ENCODE measurements around the gene TLCD4.

TLCD4 gene

DNA sequence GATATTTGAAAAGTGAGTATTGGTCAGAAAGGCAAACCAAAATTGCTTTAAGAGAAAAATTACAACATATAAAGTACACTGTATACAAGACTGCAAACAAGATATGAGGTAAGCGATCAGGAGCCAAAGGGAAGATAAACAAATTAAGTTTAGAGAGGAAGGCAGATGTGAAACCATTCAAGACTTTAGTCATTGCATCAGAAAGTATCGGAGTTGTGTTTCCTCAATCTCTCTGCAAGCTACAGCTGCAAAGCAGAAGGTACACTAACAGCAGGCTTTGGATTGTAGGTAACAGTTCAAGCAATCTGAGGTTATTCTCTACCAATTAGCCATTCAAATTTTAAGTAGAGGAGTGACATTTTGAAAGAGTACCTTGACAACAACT is 21.3 kb upstream of the TLCD4 start:
- DNase-seq (ENCODE audit: low read depth), result no peak

DNA sequence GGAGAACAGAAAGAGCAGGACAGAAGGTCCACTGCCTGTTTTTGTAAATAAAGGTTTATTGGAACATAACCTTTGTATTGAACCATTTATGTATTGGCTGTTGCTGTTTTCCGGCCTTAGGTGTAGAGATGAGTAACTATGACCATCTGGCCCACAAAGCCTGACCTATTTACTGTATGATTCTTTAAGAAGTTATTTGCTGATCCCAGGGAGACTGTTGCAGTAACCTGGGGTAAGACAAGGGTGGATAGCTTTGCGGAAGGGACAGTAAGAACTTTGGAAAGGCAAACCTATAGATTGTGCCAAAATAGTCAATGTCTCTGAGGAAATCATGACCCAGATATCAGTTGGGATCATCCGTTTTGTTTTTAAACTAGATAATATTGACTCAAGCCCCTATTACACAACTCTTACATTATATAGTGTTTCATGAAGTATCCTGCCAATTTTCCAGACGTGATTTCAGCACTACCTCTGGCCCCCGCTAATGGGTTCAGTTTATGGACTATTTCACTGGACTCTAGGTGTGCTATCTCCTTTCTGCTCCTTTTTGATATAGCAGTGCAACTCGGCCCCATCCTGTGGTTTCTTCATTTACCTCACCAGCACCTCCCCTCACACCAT is 20.8 kb upstream of the TLCD4 start:
- no peak for DNase-seq (ENCODE audit: low read depth)

DNA sequence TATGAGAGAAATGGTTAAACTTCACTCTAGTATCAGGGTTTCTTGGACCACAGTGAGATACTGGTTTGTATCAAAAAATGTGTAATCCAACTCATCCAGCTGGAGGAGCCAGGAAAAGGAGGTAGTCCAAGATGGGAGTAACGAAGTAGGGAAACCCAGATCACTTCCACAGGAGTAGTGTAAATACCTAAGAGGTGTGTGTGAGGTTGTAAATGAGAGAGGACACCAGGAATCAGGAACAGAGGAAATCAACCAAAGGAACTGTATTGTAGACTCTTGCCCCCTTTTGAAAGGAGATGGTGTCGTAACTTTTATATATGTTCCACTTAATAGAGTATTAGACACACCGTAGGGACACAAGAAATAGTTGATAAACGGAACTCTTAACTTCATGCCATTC is 19.7 kb upstream of the TLCD4 start:
- DNase-seq (ENCODE audit: low read depth), result no peak

DNA sequence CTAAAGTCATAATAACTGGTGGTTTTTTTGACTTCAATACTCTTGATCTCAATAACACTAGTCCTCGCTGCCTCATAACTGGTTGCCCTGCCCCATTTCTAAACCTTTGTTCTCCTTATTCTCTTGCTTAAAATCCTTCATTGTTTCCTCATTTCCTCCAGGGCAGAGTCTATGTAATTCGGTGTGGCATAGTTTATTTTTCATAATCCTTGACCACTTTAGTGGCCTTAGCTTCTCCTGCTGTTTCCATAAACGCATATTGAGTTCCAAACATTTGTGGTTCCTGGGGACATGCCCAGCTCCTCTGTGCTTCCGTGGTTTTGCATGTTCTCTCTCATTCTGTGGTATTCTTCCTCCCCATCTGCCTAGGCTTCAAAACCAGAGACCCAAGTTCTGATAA is 19.0 kb upstream of the TLCD4 start:
- no peak for DNase-seq (ENCODE audit: low read depth)

DNA sequence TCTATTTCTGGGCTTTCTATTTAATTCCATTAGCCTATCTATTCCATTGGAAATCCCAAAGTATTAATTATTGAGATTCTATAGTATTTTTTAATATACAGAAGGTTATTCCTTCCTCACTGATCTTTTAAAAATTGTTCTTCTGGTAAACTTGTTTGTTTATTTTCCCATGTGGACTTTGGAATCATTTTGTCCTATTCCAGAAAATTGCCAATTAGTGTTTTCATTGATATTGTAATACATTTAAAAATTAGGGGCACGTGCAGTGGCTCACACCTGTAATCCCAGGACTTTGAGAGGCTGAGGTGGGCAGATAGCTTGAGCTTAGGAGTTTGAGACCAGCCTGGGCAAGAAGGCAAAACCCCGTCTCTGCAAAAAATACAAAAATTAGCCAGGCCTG is 8.4 kb upstream of the TLCD4 start:
- no peak for DNase-seq (ENCODE audit: low read depth)

DNA sequence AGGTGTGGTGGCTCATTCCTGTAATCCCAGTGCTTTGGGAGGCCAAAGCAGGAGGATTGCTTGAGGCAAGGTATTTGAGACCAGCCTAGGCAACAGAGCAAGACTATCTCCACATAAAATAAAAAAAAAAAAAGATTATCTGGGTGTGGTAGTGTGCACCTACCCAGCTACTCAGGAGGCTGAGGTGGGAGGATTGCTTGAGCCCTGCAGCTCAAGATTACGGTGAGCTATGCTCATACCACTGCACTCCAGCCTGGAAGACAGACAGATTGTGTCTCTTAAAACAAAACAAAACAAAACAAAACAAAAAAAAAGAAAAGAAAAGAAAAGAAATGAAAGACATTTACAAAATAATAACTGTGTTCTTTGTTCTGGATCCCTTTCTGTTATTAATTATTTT is 6.1 kb upstream of the TLCD4 start:
- DNase-seq (ENCODE audit: low read depth), result no peak

DNA sequence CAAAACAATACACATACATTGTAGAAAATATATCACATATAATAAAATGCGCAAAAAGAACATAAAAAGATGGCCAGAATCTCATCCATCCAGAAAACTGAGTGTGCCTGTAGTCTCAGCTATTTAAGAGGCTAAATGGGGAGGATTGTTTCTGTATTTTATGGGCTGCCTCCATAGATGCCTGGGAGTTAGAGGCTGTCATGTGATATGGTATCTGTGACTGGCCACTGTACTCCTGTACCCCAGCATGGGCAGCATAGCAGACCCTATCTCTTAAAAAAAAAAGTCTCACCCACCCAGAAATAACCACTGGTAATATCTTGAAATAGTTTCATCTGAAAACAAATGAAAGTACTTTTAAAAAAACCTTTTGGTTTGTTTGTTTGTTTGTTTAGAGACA is 3.5 kb upstream of the TLCD4 start:
- DNase-seq (ENCODE audit: low read depth), result no peak

DNA sequence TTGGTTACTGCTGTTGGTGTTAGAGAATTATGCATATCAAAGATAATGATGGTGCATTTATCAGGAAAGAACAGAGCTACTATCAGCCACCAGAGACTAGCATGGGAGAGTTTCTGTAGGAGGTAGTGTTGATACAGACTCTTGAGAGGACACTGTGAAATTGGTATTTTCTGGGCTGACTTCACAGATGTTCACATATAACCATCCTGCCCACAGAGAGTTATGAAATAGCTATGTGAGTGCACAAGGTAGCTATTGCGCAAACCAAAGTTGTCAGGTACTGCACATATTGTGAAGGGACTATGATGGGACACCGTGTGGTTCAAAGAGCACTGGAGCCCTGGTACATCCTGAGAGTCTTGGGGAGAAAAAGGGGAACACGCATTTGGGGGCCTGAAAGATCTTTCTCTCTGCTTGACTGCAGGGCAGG is 1.4 kb upstream of the TLCD4 start:
- DNase-seq (ENCODE audit: low read depth), result no peak

DNA sequence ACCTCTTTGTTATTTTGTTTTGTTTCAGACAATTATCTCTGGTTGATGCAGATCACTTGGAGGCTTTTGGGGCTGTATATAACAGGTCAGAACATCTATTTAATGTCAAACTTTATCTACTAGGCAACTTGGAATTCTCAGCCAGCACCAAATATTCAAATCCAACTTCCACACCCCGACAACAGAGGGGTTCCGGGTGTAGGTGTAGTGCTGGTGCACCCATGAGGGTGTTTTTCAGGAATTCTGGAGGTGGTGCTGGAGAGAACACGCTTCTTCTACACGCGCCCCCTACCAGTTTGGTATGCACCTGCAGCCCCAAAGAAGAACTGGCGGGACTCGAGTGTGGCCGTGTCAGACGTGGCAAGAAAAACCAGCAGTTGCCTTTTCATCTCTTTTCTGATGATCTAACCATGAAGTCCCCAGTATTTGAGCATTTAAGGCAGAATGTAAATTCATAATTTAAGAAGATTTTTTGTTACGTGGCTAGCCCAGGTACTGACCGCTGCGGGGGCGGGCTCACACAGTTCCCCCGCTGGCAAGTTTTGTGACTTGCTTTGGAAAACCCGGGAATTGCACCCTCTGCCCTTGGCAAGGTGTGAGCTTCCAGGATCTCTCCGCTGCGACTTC is 462 bp upstream of the TLCD4 start:
- DNase-seq (ENCODE audit: low read depth), result peak; percentile 30

DNA sequence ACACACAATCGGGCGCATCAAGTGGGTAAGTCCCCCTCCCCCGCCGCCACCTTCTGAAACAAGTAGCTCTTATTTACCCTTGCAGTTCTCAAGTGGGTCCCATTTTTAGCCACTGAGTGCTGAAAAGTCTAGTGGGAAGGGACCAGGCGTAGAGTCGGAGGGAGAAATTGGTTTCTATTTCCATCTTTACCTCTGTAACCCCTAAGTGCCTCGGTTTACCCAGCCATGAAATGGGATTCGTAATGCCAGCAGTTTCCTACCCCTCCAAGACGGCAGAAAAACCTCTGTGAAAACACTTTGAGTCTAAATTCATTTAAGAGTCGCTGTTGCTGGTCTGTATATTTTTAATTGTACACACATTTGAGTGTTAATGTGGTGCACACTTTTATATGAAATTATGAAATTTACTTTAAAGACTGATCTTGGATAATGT is 928 bp downstream of the TLCD4 start:
- DNase-seq (ENCODE audit: low read depth), result no peak

DNA sequence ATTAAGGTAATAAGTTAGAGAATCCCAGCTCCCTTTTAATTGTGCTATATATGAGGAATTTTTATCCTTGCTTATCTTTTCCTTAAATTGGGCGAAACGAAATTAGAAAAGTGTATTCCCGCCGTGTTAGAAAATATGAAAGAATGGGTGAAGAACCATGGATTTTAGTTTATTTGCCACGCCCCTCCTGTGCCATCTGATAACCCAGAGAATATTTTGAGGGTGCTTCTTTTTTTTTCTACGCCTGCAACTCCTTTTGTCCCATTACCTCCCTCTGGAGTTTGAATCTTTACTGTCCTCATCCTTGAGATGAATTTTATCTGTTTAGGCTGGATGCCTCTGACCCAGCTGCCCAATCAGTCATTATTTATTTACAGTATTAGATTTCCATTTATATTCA is 1.6 kb downstream of the TLCD4 start:
- no peak for DNase-seq (ENCODE audit: low read depth)

DNA sequence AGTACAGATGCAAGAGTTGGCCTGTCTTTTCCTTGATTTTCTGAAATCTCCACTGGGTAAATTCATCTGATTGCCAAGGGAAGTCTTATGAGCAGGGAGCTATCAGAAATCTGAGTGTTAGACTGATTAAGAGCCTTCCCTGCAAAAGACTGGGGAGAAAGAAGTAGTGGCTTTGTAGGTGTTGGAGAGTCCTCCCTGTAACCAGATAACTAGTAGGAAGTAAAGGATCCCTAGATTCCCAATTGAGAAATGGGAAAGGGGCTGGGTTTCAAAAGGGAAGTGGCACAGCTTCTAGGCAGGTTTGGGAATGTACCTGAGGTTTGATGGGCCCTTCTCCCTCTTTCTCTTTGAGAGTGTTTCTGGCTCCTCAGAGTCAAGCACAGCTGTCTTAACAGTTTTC is 2.1 kb downstream of the TLCD4 start:
- no peak for DNase-seq (ENCODE audit: low read depth)

DNA sequence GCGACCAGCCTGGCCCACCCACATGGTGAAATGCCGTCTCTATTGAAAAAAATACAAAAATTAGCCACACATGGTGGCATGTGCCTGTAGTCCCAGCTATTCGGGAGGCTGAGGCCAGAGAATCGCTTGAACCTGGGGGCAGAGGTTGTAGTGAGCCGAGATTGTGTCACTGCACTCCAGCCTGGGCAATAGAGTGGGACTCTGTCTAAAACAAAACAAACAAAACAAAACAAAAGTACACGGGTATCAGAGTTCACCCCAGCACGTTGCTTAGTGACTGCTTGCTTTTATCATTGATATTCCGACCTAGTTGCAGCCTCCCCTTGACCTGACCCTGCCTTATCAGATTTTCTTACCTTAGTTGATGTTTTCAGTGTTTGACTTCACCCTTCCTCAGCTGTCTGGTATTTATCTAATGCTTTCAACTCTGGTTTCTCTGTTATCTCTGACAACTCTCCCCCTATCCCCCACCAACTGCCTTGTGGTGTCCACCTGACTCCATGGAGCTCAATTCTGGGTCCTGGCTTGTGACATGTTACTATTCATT is 5.1 kb downstream of the TLCD4 start:
- DNase-seq (ENCODE audit: low read depth), result no peak

DNA sequence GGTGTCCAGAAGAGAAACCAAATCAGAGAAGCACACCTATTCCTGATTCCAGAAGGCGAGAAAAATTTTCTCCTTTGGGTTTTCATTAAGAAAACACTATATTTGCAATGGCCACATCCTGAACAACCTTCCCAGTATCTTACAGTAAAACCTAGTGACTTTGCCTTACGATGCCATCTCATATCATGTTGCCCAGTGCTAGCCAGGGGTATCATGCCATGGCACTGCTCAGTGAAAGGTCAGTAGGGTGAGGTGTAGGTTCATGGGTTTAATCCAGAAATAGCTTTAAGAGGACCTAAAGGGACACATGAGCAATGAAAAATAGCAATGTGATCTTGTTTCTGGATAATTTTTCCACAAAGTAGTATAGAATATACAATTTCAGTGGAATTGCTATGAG is 7.2 kb downstream of the TLCD4 start:
- DNase-seq (ENCODE audit: low read depth), result no peak

DNA sequence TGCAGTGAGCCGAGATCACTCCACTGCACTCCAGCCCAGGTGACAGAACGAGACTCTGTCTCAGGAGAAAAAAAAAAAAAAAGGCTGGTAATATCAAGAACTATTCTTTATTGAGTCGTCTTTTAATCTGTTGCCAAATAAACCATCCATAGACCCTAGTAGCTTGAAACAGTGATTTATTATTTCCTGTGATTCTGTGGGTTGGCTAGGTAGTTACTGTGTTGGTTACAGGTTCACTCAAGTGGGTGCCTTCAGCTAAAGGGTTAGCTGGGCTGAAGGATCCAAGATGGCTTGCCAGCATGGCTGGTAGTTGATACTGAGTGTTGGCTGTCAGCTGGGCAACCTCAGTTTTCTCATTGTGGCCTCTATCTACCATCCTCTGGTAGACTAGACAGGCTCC is 9.2 kb downstream of the TLCD4 start:
- DNase-seq (ENCODE audit: low read depth), result no peak

DNA sequence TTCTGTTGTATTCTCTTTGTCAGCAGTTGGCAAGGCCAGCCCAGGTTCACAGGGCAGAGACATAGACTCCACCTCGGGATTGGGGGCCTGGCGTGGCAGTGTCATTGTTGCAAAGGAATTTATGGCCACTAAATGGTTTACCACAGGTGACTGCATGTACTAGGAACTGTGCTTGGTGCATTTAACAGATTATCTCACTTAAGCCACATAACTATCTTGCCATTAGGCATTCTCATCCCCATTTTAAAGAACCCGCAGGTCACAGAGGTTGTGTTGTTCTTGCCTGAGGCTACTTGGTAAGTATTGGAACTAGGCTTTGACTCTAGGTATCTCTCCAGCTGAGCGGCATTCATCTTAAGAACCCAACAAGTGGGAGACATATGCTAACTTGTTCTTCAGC is 9.7 kb downstream of the TLCD4 start:
- no peak for DNase-seq (ENCODE audit: low read depth)

DNA sequence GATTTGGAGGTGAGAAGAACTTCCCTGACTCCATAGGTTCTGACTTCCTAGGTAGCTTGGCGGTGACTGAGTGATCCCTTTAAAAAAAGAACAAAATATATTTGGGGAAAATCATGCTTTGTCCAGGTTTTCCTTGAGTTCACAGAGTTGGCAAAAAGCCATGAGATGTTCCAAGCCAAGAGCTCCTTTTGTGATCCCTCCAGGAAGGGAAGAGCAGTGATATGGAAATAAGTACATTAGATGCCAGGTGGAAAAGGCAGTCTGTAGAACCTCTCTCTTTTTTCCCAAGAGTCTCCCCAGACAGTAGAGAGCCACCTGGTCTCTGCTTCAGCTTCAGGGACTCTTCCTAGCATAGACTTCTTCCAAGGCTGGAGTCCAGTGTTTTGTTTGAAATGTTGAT is 10.2 kb downstream of the TLCD4 start:
- DNase-seq (ENCODE audit: low read depth), result no peak

DNA sequence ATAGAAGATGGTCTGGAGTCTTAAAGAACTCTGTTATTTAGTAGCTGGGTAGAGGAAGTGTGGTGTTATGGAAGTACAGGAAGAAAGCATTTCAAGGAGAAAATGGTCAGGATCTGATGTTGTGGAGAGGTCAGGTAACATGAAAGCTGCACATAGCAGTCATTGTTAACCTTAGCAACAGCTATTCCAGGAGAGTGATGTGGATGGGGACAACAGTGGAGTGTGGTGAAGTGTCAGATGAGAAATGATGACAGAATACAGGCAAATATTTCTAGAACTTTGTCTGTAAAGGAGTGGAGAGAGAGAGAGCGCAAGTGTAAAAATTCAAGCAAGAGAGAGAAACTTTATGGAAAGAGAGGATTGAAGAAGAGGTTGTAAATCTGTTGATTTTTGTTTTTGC is 15.6 kb downstream of the TLCD4 start:
- DNase-seq (ENCODE audit: low read depth), result no peak

DNA sequence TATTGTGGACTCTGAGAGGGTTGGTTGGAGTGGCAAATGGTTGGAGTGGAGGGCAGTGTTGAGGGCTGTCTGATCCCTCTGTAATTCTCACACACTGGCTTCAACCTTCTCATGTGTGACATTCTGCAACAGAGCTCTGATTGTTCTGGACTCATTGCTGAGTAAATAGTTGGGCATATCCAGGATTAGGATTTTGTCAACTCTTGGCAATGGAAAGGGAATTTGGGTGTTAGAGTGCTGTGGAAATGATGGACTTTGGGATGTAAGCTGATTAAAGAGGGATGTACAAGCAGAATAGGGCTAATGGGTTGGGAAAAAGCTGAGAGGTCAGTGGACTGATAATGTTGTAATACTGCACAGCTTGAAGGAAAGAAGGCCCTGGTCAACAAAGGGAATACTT is 16.5 kb downstream of the TLCD4 start:
- DNase-seq (ENCODE audit: low read depth), result no peak

DNA sequence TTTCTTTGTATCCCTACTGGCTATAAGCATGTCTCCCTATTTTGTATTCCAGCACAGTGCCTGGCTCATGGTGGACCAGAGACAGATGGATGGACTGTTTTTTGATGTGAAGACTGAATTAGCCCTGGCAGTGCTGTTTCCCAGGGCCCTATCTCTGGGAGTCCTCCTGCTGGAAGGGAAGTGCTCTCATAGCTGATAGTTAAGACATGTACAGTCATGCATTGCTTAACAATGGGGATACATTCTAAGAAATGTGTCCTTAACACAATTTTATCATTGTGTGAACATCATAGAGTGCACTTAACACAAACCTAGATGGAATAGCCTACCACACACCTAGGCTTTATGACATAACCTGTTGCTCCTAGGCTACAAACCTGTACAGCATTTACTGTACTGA is 21.1 kb downstream of the TLCD4 start:
- DNase-seq (ENCODE audit: low read depth), result no peak

DNA sequence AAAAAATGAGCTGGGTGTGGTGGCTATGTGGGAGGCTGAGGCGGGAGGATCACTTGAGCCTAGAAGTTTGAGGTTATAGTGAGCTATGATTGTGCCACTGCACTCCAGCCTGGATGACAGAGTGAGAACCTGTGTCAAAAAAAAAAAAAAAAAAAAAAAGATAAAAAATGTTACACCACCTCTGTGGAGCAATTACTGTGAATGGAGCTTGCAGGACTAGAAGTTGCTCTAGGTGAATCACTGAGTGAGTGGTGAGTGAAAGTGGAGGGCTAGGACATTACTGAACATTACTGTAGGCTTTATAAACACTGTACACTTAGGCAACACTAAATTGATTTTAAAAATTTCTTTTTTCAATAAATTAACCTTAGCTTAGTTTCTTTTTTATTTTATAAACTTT is 21.9 kb downstream of the TLCD4 start:
- DNase-seq (ENCODE audit: low read depth), result no peak

DNA sequence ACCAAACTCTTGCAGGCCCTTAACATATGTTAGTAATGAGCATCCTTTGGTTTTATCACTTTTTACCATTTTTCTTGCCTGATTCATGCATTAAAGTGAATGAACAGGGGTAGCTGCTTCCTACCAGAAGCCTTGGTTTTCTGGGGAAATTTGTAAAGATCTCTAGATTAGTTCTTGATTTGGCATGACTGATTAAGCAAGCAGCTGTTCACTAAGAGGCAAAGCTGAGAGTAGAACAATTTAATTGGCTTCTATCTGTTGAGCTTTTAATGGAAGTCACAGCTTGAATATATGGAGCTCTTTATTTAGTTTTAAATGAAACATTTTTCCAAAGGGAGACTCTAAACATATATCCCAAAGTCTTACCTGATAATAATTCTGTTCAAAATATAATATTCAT is 23.6 kb downstream of the TLCD4 start:
- DNase-seq (ENCODE audit: low read depth), result no peak

DNA sequence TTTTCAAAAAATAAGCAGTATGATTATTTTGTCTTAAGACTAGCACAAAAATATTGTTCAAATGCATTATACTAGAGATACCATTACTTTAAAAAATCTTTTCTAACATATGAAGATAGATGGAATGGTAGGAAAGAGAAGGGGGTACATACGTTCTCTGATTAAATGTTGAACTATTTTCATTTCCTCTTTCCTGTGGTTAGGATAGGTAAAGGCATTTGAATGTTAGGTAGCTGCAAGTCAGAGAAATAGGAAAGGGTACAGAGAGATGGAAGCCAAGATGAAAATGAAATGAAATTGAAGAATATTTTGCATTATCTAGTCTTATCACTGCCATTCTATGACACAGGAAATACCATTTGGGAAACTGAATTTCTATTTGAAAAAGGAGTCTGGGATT is 28.3 kb downstream of the TLCD4 start:
- DNase-seq (ENCODE audit: low read depth), result no peak

DNA sequence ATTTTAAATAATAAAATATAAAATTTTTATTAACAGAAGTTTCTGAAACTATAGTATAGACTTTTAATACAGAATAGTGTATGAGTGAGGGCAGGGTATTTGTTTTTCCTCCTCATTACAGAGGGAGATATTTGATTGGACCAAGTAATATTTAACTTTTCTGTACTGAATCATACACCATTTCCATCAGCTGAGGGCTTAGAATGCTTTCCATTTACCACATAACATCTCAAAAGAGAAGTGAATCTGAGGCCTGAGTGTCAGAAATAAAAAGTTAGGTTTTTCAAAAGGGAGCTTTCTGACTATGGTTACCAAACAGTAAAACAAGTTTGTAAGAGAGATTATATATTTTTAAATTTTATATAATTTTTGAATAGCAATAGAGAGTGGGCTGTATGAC is 29.5 kb downstream of the TLCD4 start:
- DNase-seq (ENCODE audit: low read depth), result no peak
